HEK293 (cell line): ENCODE measurements around the gene CFAP221.

ENCODE experiments used
- CTCF ChIA-PET: fragments of 350-600 bp; formaldehyde crosslinking; extraction: SDS; loops from one replicate; lab custom pipeline; 2021; ENCODE audit warnings: antibody characterized with exemption; lab: Yijun Ruan, JAX
- POLR2A ChIA-PET: fragments of 300-600 bp; formaldehyde crosslinking; extraction: SDS; loops from one replicate; lab custom pipeline; 2020; ENCODE audit warnings: antibody characterized with exemption, inconsistent platforms; lab: Yijun Ruan, JAX
- H3K27ac ChIP-seq: fragments of 200-500 bp; sonication (Bioruptor generic); 2 replicates; pipeline ENCODE4 v1.5.1; 2014; ENCODE audit warnings: low read depth, low read length, control low read depth, inconsistent platforms; ENCODE audit errors: extremely low read depth
- H3K36me3 ChIP-seq, 2 experiments: fragments of 200-500 bp in 1 of 2; sonication (Bioruptor generic) in 1 of 2; 1 replicate in 1 of 2; 2 replicates in 1 of 2; pipeline ENCODE4 v1.5.1; 2014 to 2017; ENCODE audit warnings: inconsistent platforms in 2 of 2, low read length in 2 of 2; ENCODE audit not compliant: control insufficient read depth in 2 of 2, insufficient read depth in 1 of 2
- H3K4me1 ChIP-seq: fragments of 200-500 bp; sonication (Bioruptor generic); 2 replicates; pipeline ENCODE4 v1.5.1; 2014; ENCODE audit warnings: mild to moderate bottlenecking, low read length, inconsistent platforms; ENCODE audit not compliant: control insufficient read depth, insufficient read depth
- H3K4me3 ChIP-seq: 2 replicates; pipeline ENCODE4 v1.5.1; 2011; ENCODE audit warnings: low read depth, mild to moderate bottlenecking, control low read depth, low read length, moderate library complexity
- H3K9me3 ChIP-seq: fragments of 200-500 bp; sonication (Bioruptor generic); 2 replicates; pipeline ENCODE4 v1.5.1; 2014; ENCODE audit warnings: low read depth, low read length, inconsistent platforms; ENCODE audit not compliant: control insufficient read depth, insufficient read depth
- GLIS1 ChIP-seq: fragments of 450-650 bp; formaldehyde crosslinking; IDR thresholded peaks from 2 replicates; pipeline ENCODE4 v1.5.1; 2016; ENCODE audit warnings: missing biosample characterization, missing genetic modification characterization
- IKZF3 ChIP-seq: fragments of 450-650 bp; IDR thresholded peaks from 2 replicates; pipeline ENCODE4 v1.5.0; 2018; ENCODE audit warnings: missing biosample characterization, mild to moderate bottlenecking, missing genetic modification characterization, moderate library complexity
- KLF10 ChIP-seq: fragments of 450-650 bp; IDR thresholded peaks from 2 replicates; pipeline ENCODE4 v1.5.1; 2018; ENCODE audit warnings: missing biosample characterization, mild to moderate bottlenecking, missing genetic modification characterization
- KLF8 ChIP-seq: fragments of 450-650 bp; formaldehyde crosslinking; IDR thresholded peaks from 2 replicates; pipeline ENCODE4 v1.5.1; 2016; ENCODE audit warnings: missing biosample characterization, missing genetic modification characterization
- MEIS1 ChIP-seq: sonication (generic); formaldehyde crosslinking; IDR thresholded peaks from 2 replicates; pipeline ENCODE4 v1.8.1; 2022; ENCODE audit warnings: missing genetic modification reagents, mild to moderate bottlenecking, borderline replicate concordance
- RBAK ChIP-seq: fragments of 450-650 bp; formaldehyde crosslinking; IDR thresholded peaks from 2 replicates; pipeline ENCODE4 v1.5.1; 2016; ENCODE audit warnings: missing biosample characterization, missing genetic modification characterization
- SCRT2 ChIP-seq: fragments of 450-650 bp; formaldehyde crosslinking; IDR thresholded peaks from 2 replicates; pipeline ENCODE4 v1.5.1; 2016; ENCODE audit warnings: missing biosample characterization, missing genetic modification characterization
- WT1 ChIP-seq: fragments of 450-650 bp; formaldehyde crosslinking; IDR thresholded peaks from 2 replicates; pipeline ENCODE4 v1.5.1; 2016; ENCODE audit warnings: missing biosample characterization, missing genetic modification characterization
- ZBTB1 ChIP-seq: fragments of 450-650 bp; formaldehyde crosslinking; IDR thresholded peaks from 2 replicates; pipeline ENCODE4 v1.5.1; 2016; ENCODE audit warnings: missing biosample characterization, missing genetic modification characterization
- ZBTB17 ChIP-seq: fragments of 450-650 bp; formaldehyde crosslinking; IDR thresholded peaks from 2 replicates; pipeline ENCODE4 v1.5.1; 2016; ENCODE audit warnings: missing biosample characterization, missing genetic modification characterization
- ZEB2 ChIP-seq: fragments of 450-650 bp; formaldehyde crosslinking; IDR thresholded peaks from 2 replicates; pipeline ENCODE4 v1.5.1; 2016; ENCODE audit warnings: missing biosample characterization, missing genetic modification characterization
- ZNF292 ChIP-seq: fragments of 450-650 bp; formaldehyde crosslinking; IDR thresholded peaks from 2 replicates; pipeline ENCODE4 v1.5.1; 2016; ENCODE audit warnings: low read depth, missing biosample characterization, missing genetic modification characterization, borderline replicate concordance
- ZNF394 ChIP-seq: fragments of 450-650 bp; formaldehyde crosslinking; IDR thresholded peaks from 2 replicates; pipeline ENCODE4 v1.5.1; 2016; ENCODE audit warnings: missing biosample characterization, missing genetic modification characterization, mild to moderate bottlenecking, moderate library complexity, borderline replicate concordance
- ZNF426 ChIP-seq: fragments of 450-650 bp; formaldehyde crosslinking; IDR thresholded peaks from 2 replicates; pipeline ENCODE4 v1.5.1; 2017; ENCODE audit warnings: missing biosample characterization, missing genetic modification characterization, mild to moderate bottlenecking, inconsistent platforms, moderate library complexity
- ZNF529 ChIP-seq: fragments of 450-650 bp; formaldehyde crosslinking; IDR thresholded peaks from 2 replicates; pipeline ENCODE4 v1.5.1; 2017; ENCODE audit warnings: missing genetic modification characterization, missing biosample characterization; ENCODE audit not compliant: insufficient replicate concordance
- ZNF600 ChIP-seq: fragments of 450-650 bp; formaldehyde crosslinking; IDR thresholded peaks from 2 replicates; pipeline ENCODE4 v1.5.1; 2016; ENCODE audit warnings: missing biosample characterization, missing genetic modification characterization
- ZNF621 ChIP-seq: fragments of 450-650 bp; formaldehyde crosslinking; IDR thresholded peaks from 2 replicates; pipeline ENCODE4 v1.5.1; 2017; ENCODE audit warnings: missing biosample characterization, missing genetic modification characterization
- ZNF658 ChIP-seq: fragments of 450-650 bp; formaldehyde crosslinking; IDR thresholded peaks from 2 replicates; pipeline ENCODE4; 2016; ENCODE audit warnings: missing biosample characterization, missing genetic modification characterization
- ZNF660 ChIP-seq: fragments of 450-650 bp; IDR thresholded peaks from 2 replicates; pipeline ENCODE4 v1.5.1; 2018; ENCODE audit warnings: missing biosample characterization, mild to moderate bottlenecking, missing genetic modification characterization
- ZNF76 ChIP-seq: fragments of 450-650 bp; formaldehyde crosslinking; IDR thresholded peaks from 2 replicates; pipeline ENCODE4; 2016; ENCODE audit warnings: low read depth, missing biosample characterization, missing genetic modification characterization, borderline replicate concordance
- ZNF792 ChIP-seq: fragments of 450-650 bp; formaldehyde crosslinking; IDR thresholded peaks from 2 replicates; pipeline ENCODE4 v1.5.1; 2016; ENCODE audit warnings: missing biosample characterization, missing genetic modification characterization
- ZSCAN16 ChIP-seq: fragments of 450-650 bp; formaldehyde crosslinking; IDR thresholded peaks from 2 replicates; pipeline ENCODE4 v1.5.1; 2016; ENCODE audit warnings: missing biosample characterization, missing genetic modification characterization
- ZSCAN30 ChIP-seq: fragments of 450-650 bp; IDR thresholded peaks from 2 replicates; pipeline ENCODE4 v1.5.1; 2018; ENCODE audit warnings: missing biosample characterization, mild to moderate bottlenecking, missing genetic modification characterization, moderate library complexity
- TF ChIP-seq, protein P1 (sequence below): fragments of 450-650 bp; formaldehyde crosslinking; IDR thresholded peaks from 2 replicates; pipeline ENCODE4 v1.5.1; 2016; ENCODE audit warnings: missing biosample characterization, missing genetic modification characterization
- TF ChIP-seq, protein P2 (sequence below): sonication (generic); formaldehyde crosslinking; IDR thresholded peaks from 2 replicates; pipeline ENCODE4 v1.8.1; 2022; ENCODE audit warnings: mild to moderate bottlenecking, moderate library complexity, missing genetic modification reagents
- TF ChIP-seq, protein P3 (sequence below): fragments of 450-650 bp; formaldehyde crosslinking; IDR thresholded peaks from 2 replicates; pipeline ENCODE4 v1.5.1; 2016; ENCODE audit warnings: missing biosample characterization, missing genetic modification characterization

CFAP221 gene

DNA sequence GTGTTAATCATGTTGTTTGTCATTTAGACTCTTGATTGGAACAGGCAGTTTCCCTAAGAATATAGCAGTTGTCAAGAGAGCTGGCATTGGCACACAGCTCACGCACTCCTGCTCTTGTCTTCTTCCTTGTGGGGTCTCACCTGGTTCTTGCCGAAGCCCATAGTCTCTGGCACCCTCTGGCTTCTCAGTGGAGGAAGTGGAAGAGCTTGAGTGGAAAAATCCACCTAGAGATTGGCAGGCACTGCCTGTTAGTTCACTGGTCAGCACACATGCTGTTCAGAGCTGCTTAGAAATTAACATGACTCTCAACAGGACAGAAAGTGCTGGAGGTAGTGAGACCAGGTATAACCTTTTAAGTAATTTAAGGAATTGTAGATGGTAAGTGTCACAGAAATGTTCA, 48.3 kb upstream of the CFAP221 start (continued):
- TF ChIP-seq ZEB2 (no peak), ZNF529 (tag by site-specific recombination) (no peak), ZNF426 (no peak)
- TF ChIP-seq, protein P1, sequence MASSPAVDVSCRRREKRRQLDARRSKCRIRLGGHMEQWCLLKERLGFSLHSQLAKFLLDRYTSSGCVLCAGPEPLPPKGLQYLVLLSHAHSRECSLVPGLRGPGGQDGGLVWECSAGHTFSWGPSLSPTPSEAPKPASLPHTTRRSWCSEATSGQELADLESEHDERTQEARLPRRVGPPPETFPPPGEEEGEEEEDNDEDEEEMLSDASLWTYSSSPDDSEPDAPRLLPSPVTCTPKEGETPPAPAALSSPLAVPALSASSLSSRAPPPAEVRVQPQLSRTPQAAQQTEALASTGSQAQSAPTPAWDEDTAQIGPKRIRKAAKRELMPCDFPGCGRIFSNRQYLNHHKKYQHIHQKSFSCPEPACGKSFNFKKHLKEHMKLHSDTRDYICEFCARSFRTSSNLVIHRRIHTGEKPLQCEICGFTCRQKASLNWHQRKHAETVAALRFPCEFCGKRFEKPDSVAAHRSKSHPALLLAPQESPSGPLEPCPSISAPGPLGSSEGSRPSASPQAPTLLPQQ (tag by site-specific recombination): no peak
- TF ChIP-seq, all 188 proteins: peak for 0

- CTCF ChIA-PET: interaction anchor here (1.7 to 3.7 kb wide), 2 partner anchors 18 to 20 kb away, joined by 3 to 18 read pairs; no protein-coding TSS in a partner anchor
- H3K4me3 ChIP-seq: no peak overlapping the region
- H3K27ac ChIP-seq: no peak overlapping the region
- H3K4me1 ChIP-seq: no peaks in the 10 kb centered on the region
- H3K36me3 ChIP-seq: no peaks in the 10 kb centered on the region
- POLR2A ChIA-PET: no interaction called here
- TF ChIP-seq ZNF621 (tag by site-specific recombination) (no peak), ZNF660 (tag by site-specific recombination) (no peak), ZBTB1 (no peak), ZNF76 (tag by site-specific recombination) (no peak), RBAK (tag by site-specific recombination) (no peak), MEIS1 (CRISPR knock-in tag) (no peak), KLF10 (tag by site-specific recombination) (no peak), ZNF600 (tag by site-specific recombination) (no peak), ZNF658 (tag by site-specific recombination) (no peak), ZNF394 (no peak)
- H3K9me3 ChIP-seq: no peaks in the 10 kb centered on the region
Observed at GRCh38 chr2:119496682-119497081, 47.6 kb upstream of the CFAP221 start.

DNA sequence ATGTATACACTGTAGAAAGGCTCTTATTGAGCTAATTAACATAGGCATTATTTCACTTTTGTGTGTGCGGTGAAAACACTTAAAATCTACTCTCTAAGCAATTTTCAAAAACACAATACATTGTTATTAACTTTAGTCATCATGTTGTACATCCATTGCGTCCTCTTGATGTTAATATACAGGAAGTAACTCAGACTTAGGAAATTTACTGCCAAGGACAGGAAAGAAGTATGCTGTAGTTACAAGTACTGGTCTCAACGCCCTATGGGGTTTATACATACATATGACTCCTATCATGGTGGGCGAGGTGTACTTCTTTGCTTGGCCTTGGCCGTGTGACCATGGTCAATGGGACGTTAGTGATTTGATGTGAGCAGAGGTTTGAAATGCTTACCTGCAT, 35.5 kb upstream of the CFAP221 start:
- TF ChIP-seq ZBTB17 (tag by site-specific recombination) (no peak), ZNF292 (tag by site-specific recombination) (no peak), ZSCAN30 (no peak), IKZF3 (no peak), ZNF792 (tag by site-specific recombination) (no peak), WT1 (no peak), KLF8 (no peak), GLIS1 (tag by site-specific recombination) (no peak), SCRT2 (tag by site-specific recombination) (no peak), ZSCAN16 (tag by site-specific recombination) (no peak)
- TF ChIP-seq, protein P2, sequence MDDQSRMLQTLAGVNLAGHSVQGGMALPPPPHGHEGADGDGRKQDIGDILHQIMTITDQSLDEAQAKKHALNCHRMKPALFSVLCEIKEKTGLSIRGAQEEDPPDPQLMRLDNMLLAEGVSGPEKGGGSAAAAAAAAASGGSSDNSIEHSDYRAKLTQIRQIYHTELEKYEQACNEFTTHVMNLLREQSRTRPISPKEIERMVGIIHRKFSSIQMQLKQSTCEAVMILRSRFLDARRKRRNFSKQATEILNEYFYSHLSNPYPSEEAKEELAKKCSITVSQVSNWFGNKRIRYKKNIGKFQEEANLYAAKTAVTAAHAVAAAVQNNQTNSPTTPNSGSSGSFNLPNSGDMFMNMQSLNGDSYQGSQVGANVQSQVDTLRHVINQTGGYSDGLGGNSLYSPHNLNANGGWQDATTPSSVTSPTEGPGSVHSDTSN: no peak
- TF ChIP-seq, protein P3, sequence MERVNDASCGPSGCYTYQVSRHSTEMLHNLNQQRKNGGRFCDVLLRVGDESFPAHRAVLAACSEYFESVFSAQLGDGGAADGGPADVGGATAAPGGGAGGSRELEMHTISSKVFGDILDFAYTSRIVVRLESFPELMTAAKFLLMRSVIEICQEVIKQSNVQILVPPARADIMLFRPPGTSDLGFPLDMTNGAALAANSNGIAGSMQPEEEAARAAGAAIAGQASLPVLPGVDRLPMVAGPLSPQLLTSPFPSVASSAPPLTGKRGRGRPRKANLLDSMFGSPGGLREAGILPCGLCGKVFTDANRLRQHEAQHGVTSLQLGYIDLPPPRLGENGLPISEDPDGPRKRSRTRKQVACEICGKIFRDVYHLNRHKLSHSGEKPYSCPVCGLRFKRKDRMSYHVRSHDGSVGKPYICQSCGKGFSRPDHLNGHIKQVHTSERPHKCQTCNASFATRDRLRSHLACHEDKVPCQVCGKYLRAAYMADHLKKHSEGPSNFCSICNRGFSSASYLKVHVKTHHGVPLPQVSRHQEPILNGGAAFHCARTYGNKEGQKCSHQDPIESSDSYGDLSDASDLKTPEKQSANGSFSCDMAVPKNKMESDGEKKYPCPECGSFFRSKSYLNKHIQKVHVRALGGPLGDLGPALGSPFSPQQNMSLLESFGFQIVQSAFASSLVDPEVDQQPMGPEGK: no peak
- TF ChIP-seq, all 188 proteins: peak for 0
- Histone ChIP-seq H3K27ac (no peak overlapping the region), H3K36me3 (no peaks in the 10 kb centered on the region), H3K9me3 (no peaks in the 10 kb centered on the region), H3K4me3 (no peak overlapping the region), H3K4me1 (no peaks in the 10 kb centered on the region)
- CTCF ChIA-PET: interaction anchor here (0.5 to 1.4 kb wide), 4 partner anchors 9 to 294 kb away, joined by 3 to 5 read pairs (median 3); no protein-coding TSS in a partner anchor
- POLR2A ChIA-PET: no interaction called here
